Fibroblast of pulmonary artery (primary cell): ENCODE results near the gene CCDC43.

Source experiments
- DNase-seq: peaks from one replicate; pipeline ENCODE4 v3.0.0-alpha.2; 2010; ENCODE audit warnings: low read depth
- H3K4me3 ChIP-seq: replicated peaks from 2 replicates; pipeline ENCODE4 v1.5.1; 2011; ENCODE audit warnings: low read depth, mild to moderate bottlenecking, control low read depth, low read length, moderate library complexity
- CTCF ChIP-seq: IDR thresholded peaks from 2 replicates; pipeline ENCODE4 v1.5.1; 2011; ENCODE audit warnings: mild to moderate bottlenecking, control low read depth, low read length, inconsistent platforms; ENCODE audit errors: missing control alignments

Gene CCDC43

DNA sequence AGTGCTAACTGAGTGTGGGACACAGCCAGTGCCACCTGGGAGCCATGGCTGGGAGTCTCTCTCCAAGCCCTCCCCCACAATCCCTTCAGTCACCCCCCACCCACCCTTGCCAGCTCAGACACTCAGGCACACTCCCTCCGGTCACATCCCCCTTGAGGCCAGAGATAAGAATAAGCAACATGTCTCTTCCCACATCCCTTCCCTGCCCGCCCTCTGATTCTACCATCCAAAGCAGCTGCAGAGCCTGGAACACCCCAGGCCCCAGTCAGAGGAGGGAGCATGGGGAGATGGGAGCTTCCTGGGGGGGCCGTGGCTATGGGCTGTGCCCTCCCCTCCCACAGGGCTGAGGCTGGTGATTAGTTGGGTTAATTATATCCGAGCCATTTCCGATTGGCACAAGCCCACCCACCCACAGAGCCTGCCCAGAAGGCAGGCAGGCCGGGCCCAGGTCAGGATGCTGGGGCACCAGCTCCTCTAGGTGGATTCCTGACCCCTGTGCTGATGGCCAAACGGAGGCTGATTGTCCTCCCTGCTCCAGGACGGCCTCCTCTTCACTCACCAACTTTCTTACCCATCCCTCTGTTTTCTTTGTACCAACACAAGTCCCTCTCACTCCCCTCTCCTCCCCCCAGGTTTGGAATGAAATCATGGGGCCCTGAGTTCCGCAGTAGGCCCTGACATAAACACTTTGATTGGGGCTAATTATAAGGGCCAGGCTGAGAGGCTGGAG lies 61.9 kb downstream of the CCDC43 start:
- no peak overlapping the region for H3K4me3 ChIP-seq
- DNase-seq, result no peak
- no peak for TF ChIP-seq CTCF
